NT2/D1 (cell line): ENCODE measurements around the gene MYMX.
"Not testable (repeated sequence)": the region's sequence is repeated elsewhere in the genome, so short reads cannot be mapped to it uniquely, and the experiment has no call there.

Experiments used
- DNase-seq: peaks from one replicate; pipeline ENCODE4 v3.0.0-alpha.2; 2011; ENCODE audit warnings: low read depth, low spot score
- H3K27me3 ChIP-seq: 2 replicates; pipeline ENCODE4 v1.6.0; 2011; ENCODE audit warnings: mild to moderate bottlenecking; ENCODE audit not compliant: insufficient read length, insufficient read depth
- H3K36me3 ChIP-seq: 2 replicates; pipeline ENCODE4 v1.6.1; 2011; ENCODE audit warnings: mild to moderate bottlenecking, low read length, mixed read lengths; ENCODE audit not compliant: insufficient read depth, insufficient read length
- H3K4me1 ChIP-seq: 2 replicates; pipeline ENCODE4 v1.5.1; 2011; ENCODE audit not compliant: insufficient read depth, insufficient read length
- H3K4me3 ChIP-seq: 2 replicates; pipeline ENCODE4 v1.5.1; 2011; ENCODE audit warnings: low read depth; ENCODE audit not compliant: insufficient read length
- H3K9ac ChIP-seq: 2 replicates; pipeline ENCODE4 v1.6.0; 2011; ENCODE audit warnings: low read depth; ENCODE audit not compliant: insufficient read length
- H3K9me3 ChIP-seq: 2 replicates; pipeline ENCODE4 v1.5.1; 2011; ENCODE audit warnings: mild to moderate bottlenecking, low read length; ENCODE audit not compliant: insufficient read depth
- SUZ12 ChIP-seq: IDR thresholded peaks from 2 replicates; pipeline ENCODE4 v1.6.1; 2011; ENCODE audit not compliant: insufficient read length, insufficient read depth; ENCODE audit errors: extremely low read depth
- YY1 ChIP-seq: IDR thresholded peaks from 2 replicates; pipeline ENCODE4 v1.6.1; 2011; ENCODE audit not compliant: insufficient read length, insufficient read depth
- ZNF274 ChIP-seq: IDR thresholded peaks from 2 replicates; pipeline ENCODE4 v1.6.1; 2011; ENCODE audit warnings: mild to moderate bottlenecking, low read depth, low read length

Gene MYMX

DNA sequence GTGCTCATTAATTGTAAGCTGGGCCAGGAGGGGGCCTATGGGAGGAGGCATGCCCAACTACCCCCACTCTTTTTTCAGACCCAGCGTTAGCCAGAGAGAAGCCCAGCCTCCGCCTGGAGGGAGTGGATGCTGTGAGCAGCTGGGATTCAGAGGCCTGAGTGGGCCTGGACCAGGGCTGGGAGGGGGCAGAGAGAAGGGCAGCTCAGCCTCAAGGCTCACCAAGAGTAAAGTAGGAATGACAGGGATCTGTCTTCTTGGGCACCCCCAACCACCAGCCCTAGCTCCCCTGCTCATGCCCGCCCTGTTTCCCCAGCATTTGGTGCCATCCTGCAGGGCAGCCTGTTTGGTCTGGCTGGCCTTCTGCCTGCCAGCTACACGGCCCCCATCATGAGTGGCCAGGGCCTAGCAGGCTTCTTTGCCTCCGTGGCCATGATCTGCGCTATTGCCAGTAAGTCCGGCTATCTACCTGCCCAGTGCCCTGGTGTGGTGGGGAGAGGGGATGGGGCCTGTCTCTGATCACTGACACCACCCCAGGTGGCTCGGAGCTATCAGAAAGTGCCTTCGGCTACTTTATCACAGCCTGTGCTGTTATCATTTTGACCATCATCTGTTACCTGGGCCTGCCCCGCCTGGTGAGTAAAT is 13.4 kb downstream of the MYMX start:
- TF ChIP-seq ZNF274 = no peak
- no peak for TF ChIP-seq SUZ12
- no peak for TF ChIP-seq YY1
- no peak overlapping the region for H3K9ac ChIP-seq
- no peak for DNase-seq
- H3K9me3 ChIP-seq = no peaks in the 10 kb centered on the region
- peaks cover 54% of the 10 kb centered on the region for H3K36me3 ChIP-seq
- peaks cover 23% of the 10 kb centered on the region for H3K4me1 ChIP-seq
- H3K27me3 ChIP-seq = no peaks in the 10 kb centered on the region
- no peak overlapping the region for H3K4me3 ChIP-seq

DNA sequence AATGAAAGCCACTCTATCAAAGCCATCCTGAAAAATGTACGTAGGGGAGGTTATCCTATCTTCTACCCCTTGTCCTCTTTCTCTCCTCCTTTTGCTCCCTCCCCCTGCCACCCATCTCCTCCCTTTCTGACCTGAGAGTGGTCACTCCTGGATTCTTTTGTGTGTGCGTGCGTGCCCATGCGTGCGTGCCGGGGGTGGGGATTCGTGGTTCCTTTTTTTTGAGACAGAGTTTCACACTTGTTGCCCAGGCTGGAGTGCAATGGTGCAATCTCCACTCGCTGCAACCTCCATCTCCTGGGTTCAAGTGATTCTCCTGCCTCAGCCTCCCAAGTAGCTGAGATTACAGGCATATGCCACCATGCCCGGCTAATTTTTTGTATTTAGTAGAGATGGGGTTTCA is 14.7 kb downstream of the MYMX start:
- H3K4me1 ChIP-seq = peaks cover 15% of the 10 kb centered on the region
- H3K27me3 ChIP-seq, DNase-seq, H3K9me3 ChIP-seq, H3K4me3 ChIP-seq, H3K9ac ChIP-seq: not testable (repeated sequence)
- peaks cover 59% of the 10 kb centered on the region for H3K36me3 ChIP-seq

DNA sequence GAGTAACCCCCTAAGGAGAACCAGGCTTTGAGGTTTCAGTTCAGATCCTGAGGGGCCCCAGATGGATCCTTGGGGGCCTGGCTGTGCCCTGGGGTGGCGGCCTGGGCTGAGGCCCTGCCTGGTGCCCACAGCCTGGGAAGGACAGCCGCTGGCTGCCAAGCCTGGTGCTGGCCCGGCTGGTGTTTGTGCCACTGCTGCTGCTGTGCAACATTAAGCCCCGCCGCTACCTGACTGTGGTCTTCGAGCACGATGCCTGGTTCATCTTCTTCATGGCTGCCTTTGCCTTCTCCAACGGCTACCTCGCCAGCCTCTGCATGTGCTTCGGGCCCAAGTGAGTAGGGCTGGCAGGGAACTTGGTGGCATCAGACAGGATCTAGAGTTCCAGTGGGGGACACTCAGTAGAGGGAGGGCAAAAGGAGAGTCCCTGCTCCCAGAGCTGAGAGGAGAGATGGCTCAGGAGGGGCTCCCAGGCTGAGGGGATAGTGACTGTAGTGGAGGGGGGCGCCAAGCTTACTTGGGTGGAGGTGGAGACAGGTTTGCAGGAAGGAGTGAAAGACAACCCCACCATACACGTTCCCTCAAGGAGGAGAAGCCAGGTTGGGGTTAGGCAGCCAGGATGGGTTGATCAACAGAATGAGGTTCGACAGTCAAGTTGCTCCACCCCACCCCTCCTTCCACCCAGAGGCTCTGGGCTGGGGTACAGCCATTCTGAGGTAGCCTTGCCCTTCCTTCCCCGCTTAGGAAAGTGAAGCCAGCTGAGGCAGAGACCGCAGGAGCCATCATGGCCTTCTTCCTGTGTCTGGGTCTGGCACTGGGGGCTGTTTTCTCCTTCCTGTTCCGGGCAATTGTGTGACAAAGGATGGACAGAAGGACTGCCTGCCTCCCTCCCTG is 16.2 kb downstream of the MYMX start:
- DNase-seq = no peak
- no peaks in the 10 kb centered on the region for H3K9me3 ChIP-seq
- peaks cover 10% of the 10 kb centered on the region for H3K4me1 ChIP-seq
- no peak for TF ChIP-seq ZNF274
- no peak for TF ChIP-seq SUZ12
- TF ChIP-seq YY1 = no peak
- no peak overlapping the region for H3K9ac ChIP-seq
- no peak overlapping the region for H3K4me3 ChIP-seq
- no peaks in the 10 kb centered on the region for H3K27me3 ChIP-seq
- peaks cover 59% of the 10 kb centered on the region for H3K36me3 ChIP-seq

DNA sequence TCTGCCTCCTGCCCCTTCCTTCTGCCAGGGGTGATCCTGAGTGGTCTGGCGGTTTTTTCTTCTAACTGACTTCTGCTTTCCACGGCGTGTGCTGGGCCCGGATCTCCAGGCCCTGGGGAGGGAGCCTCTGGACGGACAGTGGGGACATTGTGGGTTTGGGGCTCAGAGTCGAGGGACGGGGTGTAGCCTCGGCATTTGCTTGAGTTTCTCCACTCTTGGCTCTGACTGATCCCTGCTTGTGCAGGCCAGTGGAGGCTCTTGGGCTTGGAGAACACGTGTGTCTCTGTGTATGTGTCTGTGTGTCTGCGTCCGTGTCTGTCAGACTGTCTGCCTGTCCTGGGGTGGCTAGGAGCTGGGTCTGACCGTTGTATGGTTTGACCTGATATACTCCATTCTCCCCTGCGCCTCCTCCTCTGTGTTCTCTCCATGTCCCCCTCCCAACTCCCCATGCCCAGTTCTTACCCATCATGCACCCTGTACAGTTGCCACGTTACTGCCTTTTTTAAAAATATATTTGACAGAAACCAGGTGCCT is 16.9 kb downstream of the MYMX start:
- H3K4me1 ChIP-seq = peaks cover 10% of the 10 kb centered on the region
- DNase-seq = no peak
- peaks cover 59% of the 10 kb centered on the region for H3K36me3 ChIP-seq
- no peaks in the 10 kb centered on the region for H3K9me3 ChIP-seq
- peak overlapping the region; percentile 11 for H3K9ac ChIP-seq
- no peaks in the 10 kb centered on the region for H3K27me3 ChIP-seq
- no peak overlapping the region for H3K4me3 ChIP-seq
- TF ChIP-seq SUZ12 = no peak
- TF ChIP-seq ZNF274 = no peak
- no peak for TF ChIP-seq YY1

DNA sequence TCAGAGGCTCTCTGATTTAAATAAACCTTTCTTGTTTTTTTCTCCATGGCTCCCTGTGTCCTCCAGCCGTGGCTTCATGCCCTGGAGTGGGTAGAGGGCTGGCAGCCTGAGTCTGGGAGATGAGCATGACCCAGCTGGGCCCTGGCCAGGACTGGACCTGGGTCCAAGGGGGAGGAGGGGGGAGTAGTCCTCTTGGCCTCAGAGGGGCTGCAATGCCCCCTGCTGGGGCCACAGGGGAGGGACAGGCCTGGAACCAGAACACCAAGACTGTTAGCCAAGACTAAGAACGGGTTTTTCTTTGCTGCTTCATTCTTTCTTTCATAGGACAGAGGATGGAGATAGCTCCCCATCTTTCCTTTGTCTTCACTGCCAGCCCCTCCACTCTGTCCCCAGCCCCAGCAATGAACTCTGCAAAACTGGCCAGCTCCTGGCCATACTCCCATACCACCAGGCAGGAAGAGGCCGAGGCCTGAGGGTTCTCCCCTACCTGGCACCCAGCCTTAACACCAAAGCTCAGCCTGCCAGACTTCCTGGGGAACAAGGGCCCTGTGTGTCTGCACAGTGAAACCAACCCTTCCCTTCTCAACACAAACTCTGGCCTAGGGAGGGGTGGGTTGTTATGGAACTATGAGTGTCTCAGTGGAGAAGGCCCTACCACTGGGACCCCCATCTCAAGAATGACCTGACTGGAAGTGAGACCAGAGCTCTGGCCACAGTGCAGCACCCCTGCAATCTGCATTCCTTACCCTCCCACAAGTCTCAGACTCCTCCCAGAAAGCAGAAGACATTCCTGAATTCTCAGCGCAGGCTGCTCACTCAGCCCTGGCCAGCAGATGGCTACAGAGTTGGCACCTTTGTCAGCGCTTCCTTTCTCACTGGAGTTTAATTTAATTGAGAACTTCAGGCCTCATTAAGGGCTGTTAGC is 17.6 kb downstream of the MYMX start:
- peak; percentile 66 for DNase-seq
- Histone ChIP-seq H3K4me1 (peaks cover 10% of the 10 kb centered on the region), H3K27me3 (no peaks in the 10 kb centered on the region), H3K9ac (peak overlapping the region; percentile 50), H3K36me3 (peaks cover 54% of the 10 kb centered on the region), H3K4me3 (no peak overlapping the region), H3K9me3 (no peaks in the 10 kb centered on the region)
- TF ChIP-seq SUZ12 (no peak), ZNF274 (no peak), YY1 (no peak)

DNA sequence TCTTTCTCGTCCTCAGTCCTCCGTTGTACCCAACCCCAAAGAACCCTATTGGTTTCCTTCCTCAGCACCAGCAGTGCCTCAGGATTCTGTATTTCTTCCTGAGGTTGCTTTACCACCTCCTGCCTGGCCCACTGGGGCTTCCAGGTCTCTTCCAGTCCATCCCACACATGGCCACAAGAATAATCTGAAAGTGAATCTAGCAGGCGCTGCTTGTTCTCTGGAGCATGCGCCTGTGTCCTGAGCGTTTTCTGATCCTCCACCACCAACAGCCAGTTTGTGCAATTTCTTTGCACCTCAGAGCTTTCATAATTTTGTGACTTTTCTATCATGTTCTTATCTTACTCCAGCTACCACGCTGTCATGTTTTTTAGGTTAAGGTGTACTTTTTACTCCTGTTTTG is 18.5 kb downstream of the MYMX start:
- Histone ChIP-seq H3K27me3 (no peaks in the 10 kb centered on the region), H3K9me3 (no peaks in the 10 kb centered on the region), H3K9ac (peak overlapping the region; percentile 50), H3K36me3 (peaks cover 45% of the 10 kb centered on the region), H3K4me3 (no peak overlapping the region), H3K4me1 (peaks cover 10% of the 10 kb centered on the region)
- DNase-seq = no peak
- TF ChIP-seq SUZ12 (no peak), YY1 (no peak)
